Tibial artery (tissue), 4 donors: ENCODE measurements around the gene STRN.

ENCODE experiments used
- DNase-seq, 2 donors: peaks; one replicate each; pipeline ENCODE4 v3.0.0-alpha.2; 2019
- H3K27ac ChIP-seq, 2 donors: fragments of 200-600 bp; sonication (generic) in 1 of 2; 1 replicate in 1 of 2; 2 replicates in 1 of 2; pipeline ENCODE4 v1.5.1; 2018 to 2019; ENCODE audit warnings: mild to moderate bottlenecking in 1 of 2
- H3K27me3 ChIP-seq, 2 donors: fragments of 200-600 bp; sonication (generic) in 1 of 2; one replicate each; pipeline versions ENCODE4 v1.5.1 to v1.6.0; 2016 to 2019
- H3K36me3 ChIP-seq, 3 donors: fragments of 200-600 bp; sonication (generic) in 2 of 3; one replicate each; pipeline ENCODE4 v1.5.1; 2016 to 2019; ENCODE audit warnings: mild to moderate bottlenecking in 2 of 3
- H3K4me1 ChIP-seq, 4 donors: fragments of 200-600 bp; sonication (generic) in 2 of 4; 1 replicate in 3 of 4; 2 replicates in 1 of 4; pipeline ENCODE4 v1.5.1; 2016 to 2019
- H3K4me3 ChIP-seq, 2 donors: fragments of 200-600 bp; sonication (generic) in 1 of 2; 1 replicate in 1 of 2; 2 replicates in 1 of 2; pipeline ENCODE4 v1.5.1; 2018 to 2019; ENCODE audit warnings: mild to moderate bottlenecking in 2 of 2
- H3K9me3 ChIP-seq, 3 donors: fragments of 200-600 bp; sonication (generic) in 1 of 3; one replicate each; pipeline ENCODE4 v1.5.1; 2016 to 2019
- intact Hi-C: fragments of 100-400 bp; cut with DNase I; formaldehyde crosslinking; loops from one replicate; pipeline ENCODE4 v1.15.0; 2023; ENCODE audit warnings: low total_unique reads
- TF ChIP-seq, protein P1 (sequence below), 2 experiments: fragments of 200-600 bp in 1 of 2; fragments of 450-650 bp in 1 of 2; IDR thresholded peaks; one replicate each; pipeline ENCODE4 v1.5.1; 2017 to 2019; ENCODE audit warnings: antibody characterized with exemption in 2 of 2, mild to moderate bottlenecking in 1 of 2, moderate library complexity in 1 of 2

The STRN gene, protein sequence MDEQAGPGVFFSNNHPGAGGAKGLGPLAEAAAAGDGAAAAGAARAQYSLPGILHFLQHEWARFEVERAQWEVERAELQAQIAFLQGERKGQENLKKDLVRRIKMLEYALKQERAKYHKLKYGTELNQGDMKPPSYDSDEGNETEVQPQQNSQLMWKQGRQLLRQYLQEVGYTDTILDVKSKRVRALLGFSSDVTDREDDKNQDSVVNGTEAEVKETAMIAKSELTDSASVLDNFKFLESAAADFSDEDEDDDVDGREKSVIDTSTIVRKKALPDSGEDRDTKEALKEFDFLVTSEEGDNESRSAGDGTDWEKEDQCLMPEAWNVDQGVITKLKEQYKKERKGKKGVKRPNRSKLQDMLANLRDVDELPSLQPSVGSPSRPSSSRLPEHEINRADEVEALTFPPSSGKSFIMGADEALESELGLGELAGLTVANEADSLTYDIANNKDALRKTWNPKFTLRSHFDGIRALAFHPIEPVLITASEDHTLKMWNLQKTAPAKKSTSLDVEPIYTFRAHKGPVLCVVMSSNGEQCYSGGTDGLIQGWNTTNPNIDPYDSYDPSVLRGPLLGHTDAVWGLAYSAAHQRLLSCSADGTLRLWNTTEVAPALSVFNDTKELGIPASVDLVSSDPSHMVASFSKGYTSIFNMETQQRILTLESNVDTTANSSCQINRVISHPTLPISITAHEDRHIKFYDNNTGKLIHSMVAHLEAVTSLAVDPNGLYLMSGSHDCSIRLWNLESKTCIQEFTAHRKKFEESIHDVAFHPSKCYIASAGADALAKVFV

GRCh38 chr2:36966370-36967235, at the start of gene STRN:
Gene STRN, minus strand, starts transcription at chr2:36966536. Its CDS starts 73 bp downstream, at chr2:36966463.
- no peaks in the 10 kb centered on the region for H3K9me3 ChIP-seq
- H3K27me3 ChIP-seq, result no peaks in the 10 kb centered on the region
- TF ChIP-seq, protein P1, sequence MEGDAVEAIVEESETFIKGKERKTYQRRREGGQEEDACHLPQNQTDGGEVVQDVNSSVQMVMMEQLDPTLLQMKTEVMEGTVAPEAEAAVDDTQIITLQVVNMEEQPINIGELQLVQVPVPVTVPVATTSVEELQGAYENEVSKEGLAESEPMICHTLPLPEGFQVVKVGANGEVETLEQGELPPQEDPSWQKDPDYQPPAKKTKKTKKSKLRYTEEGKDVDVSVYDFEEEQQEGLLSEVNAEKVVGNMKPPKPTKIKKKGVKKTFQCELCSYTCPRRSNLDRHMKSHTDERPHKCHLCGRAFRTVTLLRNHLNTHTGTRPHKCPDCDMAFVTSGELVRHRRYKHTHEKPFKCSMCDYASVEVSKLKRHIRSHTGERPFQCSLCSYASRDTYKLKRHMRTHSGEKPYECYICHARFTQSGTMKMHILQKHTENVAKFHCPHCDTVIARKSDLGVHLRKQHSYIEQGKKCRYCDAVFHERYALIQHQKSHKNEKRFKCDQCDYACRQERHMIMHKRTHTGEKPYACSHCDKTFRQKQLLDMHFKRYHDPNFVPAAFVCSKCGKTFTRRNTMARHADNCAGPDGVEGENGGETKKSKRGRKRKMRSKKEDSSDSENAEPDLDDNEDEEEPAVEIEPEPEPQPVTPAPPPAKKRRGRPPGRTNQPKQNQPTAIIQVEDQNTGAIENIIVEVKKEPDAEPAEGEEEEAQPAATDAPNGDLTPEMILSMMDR (IDR thresholded peaks at IDR 0.05), result no peak
- no peaks in the 10 kb centered on the region for H3K36me3 ChIP-seq
- peak within 1 kb of the TSS; percentile 94 to 100 for H3K4me3 ChIP-seq
- peaks cover 0 to 13% (median 7%) of the 10 kb centered on the region in 4 donors for H3K4me1 ChIP-seq
- DNase-seq, result peak; percentile 95 to 98
- H3K27ac ChIP-seq, result peak within 1 kb of the TSS; percentile 85 to 93
- intact Hi-C loops, result no loop called here

DNA sequence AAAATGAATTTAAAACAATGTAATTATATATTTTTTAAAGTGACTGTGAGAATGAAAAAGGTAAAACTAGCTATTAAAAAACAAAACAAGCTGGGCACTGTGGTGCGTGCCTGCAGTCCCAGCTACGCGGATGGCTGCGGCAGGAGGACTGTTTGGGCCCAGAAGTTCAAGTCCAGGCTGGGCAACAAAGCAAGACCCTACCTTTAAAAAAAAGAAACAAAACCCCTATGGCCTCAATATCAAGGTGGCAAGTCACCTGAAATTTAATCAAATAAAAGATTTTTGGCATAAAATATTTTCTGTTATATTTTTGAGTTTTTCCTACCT, 46.9 kb upstream of the STRN start:
- no peak for DNase-seq
- Histone ChIP-seq H3K27ac (no peak overlapping the region), H3K4me3 (no peak overlapping the region), H3K27me3 (no peaks in the 10 kb centered on the region), H3K4me1 (no peaks in the 10 kb centered on the region), H3K9me3 (no peaks in the 10 kb centered on the region), H3K36me3 (peaks cover 46 to 83% (median 70%) of the 10 kb centered on the region in 3 donors)
- intact Hi-C loops, result no loop called here
- TF ChIP-seq, protein P1 (IDR thresholded peaks at IDR 0.05), result no peak

GRCh38 chr2:37011130-37011529, 44.8 kb upstream of the STRN start:
- no peak for DNase-seq
- Histone ChIP-seq H3K9me3 (no peaks in the 10 kb centered on the region), H3K36me3 (peaks cover 46 to 90% (median 79%) of the 10 kb centered on the region in 3 donors), H3K4me1 (no peaks in the 10 kb centered on the region), H3K27ac (no peak overlapping the region), H3K4me3 (no peak overlapping the region), H3K27me3 (no peaks in the 10 kb centered on the region)
- intact Hi-C loops, result no loop called here
- TF ChIP-seq, protein P1 (IDR thresholded peaks at IDR 0.05), result no peak

- Histone ChIP-seq H3K27ac (no peak overlapping the region), H3K27me3 (no peaks in the 10 kb centered on the region), H3K4me3 (no peak overlapping the region), H3K4me1 (no peaks in the 10 kb centered on the region), H3K36me3 (peaks cover 63 to 96% (median 79%) of the 10 kb centered on the region in 3 donors), H3K9me3 (no peaks in the 10 kb centered on the region)
- no peak for DNase-seq
- intact Hi-C loops, result no loop called here
- TF ChIP-seq, protein P1 (IDR thresholded peaks at IDR 0.05), result peak in 1 of 2 experiments; percentile 21
Observed at GRCh38 chr2:37005118-37005868, 39.0 kb upstream of the STRN start.
